Fibroblast of pulmonary artery (primary cell): ENCODE results near the gene BASP1.
"Not testable (repeated sequence)": the region's sequence is repeated elsewhere in the genome, so short reads cannot be mapped to it uniquely, and the experiment has no call there.

Experiments used
- DNase-seq: peaks from one replicate; pipeline ENCODE4 v3.0.0-alpha.2; 2010; ENCODE audit warnings: low read depth
- H3K4me3 ChIP-seq: replicated peaks from 2 replicates; pipeline ENCODE4 v1.5.1; 2011; ENCODE audit warnings: low read depth, mild to moderate bottlenecking, control low read depth, low read length, moderate library complexity
- TF ChIP-seq, protein P1 (sequence below): IDR thresholded peaks from 2 replicates; pipeline ENCODE4 v1.5.1; 2011; ENCODE audit warnings: mild to moderate bottlenecking, control low read depth, low read length, inconsistent platforms; ENCODE audit errors: missing control alignments

BASP1 gene

DNA sequence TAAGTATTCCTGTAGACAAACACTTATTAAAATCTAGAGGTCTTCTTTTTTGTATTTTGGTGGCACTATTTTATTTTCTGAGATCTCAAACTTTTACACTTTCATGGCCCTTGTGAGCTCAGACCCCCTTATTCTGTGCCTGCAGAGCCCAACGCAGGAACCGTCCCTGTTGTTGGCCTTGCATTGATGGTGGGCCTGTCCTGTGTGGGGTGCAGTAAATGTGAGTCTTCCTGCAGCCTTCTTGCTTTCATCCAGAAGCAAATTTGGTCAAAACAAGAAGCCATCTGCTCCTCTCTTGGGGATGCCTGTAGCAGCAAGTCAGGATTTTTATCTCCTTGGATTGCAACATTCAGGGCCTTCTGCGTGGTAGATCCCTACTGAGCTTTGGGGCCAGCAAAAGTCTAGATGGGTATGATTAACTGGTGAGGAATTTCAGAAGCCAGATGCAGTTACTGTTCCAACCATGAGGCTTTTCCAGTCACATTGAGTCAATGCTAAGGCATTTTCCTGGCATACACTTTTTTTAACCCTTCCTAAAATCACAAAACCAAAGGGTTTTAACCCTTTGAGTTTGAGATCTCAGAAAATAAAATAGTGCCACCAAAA lies 31.7 kb downstream of the BASP1 start:
- TF ChIP-seq, protein P1, sequence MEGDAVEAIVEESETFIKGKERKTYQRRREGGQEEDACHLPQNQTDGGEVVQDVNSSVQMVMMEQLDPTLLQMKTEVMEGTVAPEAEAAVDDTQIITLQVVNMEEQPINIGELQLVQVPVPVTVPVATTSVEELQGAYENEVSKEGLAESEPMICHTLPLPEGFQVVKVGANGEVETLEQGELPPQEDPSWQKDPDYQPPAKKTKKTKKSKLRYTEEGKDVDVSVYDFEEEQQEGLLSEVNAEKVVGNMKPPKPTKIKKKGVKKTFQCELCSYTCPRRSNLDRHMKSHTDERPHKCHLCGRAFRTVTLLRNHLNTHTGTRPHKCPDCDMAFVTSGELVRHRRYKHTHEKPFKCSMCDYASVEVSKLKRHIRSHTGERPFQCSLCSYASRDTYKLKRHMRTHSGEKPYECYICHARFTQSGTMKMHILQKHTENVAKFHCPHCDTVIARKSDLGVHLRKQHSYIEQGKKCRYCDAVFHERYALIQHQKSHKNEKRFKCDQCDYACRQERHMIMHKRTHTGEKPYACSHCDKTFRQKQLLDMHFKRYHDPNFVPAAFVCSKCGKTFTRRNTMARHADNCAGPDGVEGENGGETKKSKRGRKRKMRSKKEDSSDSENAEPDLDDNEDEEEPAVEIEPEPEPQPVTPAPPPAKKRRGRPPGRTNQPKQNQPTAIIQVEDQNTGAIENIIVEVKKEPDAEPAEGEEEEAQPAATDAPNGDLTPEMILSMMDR, result peak; percentile 6
- peak; percentile 96 for DNase-seq
- no peak overlapping the region for H3K4me3 ChIP-seq

DNA sequence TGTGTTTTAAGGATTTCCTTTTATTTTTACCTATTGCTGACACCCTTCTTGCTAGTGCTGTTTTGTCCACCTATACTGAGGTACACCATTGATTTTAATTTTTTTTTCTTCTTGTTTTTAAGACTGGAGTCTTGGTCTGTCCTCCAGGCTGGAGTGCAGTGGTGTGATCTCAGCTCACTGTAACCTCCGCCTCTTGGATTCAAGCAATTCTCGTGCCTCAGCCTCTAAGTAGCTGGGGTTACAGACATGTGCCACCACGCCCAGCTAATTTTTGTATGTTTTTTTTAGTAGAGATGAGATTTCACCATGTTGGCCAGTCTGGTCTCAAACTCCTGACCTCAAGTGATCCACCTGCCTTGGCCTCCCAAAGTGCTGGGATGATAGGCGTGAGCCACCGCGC lies 32.4 kb downstream of the BASP1 start:
- not testable (repeated sequence) for DNase-seq, H3K4me3 ChIP-seq

DNA sequence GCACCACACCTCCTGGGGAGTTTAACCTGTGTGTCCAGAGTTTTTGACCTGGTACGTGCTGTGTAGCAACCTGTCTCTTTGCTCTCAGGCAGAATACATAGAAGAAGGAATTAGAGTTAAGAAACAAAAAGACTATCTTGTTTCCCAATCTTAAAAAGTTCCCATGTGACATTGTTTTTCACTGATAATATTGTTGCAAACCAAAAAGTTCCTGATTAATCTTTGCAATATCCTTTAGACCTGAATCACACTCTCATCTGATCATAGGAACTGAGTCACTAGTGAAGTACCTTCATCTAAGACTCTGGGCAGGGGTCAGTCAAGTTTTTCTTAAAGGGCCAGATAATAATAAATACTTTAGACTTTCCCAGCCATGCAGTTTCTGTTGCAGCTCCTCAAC lies 35.1 kb downstream of the BASP1 start:
- no peak for DNase-seq
- TF ChIP-seq, protein P1, result no peak
- no peak overlapping the region for H3K4me3 ChIP-seq

DNA sequence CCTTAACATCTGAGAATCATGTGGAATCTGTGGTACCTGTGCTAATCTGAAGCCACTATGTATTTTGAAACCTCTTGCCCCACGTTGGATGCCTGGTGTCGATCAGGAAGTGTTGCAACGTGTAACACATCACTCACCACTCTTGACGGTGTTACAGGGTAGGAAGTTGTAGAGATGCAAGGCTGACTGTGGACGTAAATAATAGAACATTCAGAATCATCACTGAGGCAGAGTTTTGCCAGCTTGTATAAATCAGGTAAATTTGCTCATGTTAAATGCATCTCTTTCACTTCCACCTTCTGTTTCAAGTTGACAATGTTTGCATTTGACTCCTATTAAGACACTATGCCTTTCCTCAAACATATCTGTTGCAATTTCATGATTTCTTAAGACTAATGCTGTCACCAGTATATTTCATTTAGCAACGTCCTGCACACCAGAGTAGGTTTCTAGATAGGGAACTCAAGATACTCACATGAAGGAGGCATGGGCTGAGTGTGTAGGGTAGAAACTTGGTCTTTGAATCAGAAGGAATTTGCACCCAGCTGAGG lies 38.1 kb downstream of the BASP1 start:
- no peak overlapping the region for H3K4me3 ChIP-seq
- TF ChIP-seq, protein P1, result no peak
- DNase-seq, result peak; percentile 69

DNA sequence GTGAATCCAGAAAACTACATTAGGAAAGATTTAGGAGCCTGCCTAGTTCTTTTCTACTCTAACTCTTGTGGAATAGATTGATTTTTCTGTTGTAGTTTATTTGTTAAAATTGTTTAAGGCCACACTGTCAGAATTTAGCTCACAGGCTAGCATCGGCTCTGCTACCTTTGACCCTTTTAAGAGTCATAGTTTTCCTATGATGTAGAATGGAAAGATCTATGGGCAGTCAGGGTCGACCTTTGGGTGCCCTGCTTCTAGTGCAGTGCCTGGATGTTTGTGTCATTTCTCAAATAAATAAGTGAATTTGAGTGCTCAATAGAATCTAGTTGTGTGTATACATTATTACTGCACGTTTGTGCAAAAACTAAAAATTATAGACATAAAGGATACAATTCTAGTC lies 38.7 kb downstream of the BASP1 start:
- H3K4me3 ChIP-seq, result no peak overlapping the region
- no peak for DNase-seq
- TF ChIP-seq, protein P1, result no peak

DNA sequence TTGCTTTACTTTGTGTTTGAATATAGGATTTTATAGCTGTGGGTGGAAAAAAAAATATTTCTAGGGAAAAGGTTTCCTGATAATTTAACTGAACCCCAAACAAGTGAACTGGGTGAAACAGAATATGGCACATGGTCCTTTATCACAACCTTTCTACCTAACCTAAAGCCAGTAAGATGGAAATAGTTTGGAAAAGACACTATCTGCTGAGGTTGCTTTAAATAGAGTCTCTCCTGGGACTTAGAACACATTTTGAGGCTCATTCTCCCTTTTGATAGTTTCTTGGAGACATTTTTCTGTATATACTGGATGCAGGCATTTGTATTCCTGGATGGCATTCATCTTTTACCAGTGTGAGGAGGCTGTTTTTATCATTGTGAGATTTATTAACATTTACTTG lies 39.4 kb downstream of the BASP1 start:
- TF ChIP-seq, protein P1, result no peak
- H3K4me3 ChIP-seq, result no peak overlapping the region
- no peak for DNase-seq

DNA sequence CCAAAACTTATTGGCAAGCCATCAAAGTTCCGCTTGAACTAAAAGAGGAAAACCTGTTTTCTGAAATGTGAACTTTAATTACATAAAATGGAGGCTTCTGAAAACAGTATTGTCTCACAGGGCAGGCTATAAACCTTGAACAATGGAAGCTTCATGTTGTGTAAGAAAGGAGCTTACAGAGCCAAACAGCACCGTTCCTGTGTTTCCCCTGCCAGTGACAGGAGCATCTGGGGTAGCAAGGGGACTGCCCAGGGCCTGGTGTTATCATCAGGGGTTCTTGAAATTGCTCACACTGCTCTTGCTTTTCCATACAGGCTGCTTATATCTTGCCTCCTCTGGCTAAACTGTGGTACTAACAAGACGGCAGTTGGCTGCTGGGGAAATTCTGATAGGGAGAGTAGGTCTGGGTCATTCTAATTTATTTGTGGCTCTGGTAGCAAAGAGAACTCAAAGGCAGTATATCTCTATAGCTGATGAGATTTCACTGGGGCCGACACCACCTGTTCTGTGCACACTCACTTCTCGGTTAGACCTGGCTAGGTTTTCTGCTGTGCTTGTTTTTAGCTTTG lies 40.4 kb downstream of the BASP1 start:
- H3K4me3 ChIP-seq, result no peak overlapping the region
- DNase-seq, result peak; percentile 61
- TF ChIP-seq, protein P1, result peak; percentile 19
